ENCODE results near the gene JCHAIN. TPM values are rescaled to one million over a fixed set of nuclear protein-coding genes. Genes with fewer than 3 reads are reported as not detected.

The JCHAIN gene
- total and polyA plus RNA-seq, 2 of the 8 experiments (the other 6 are each of a cell fraction or from before 2014, with no cell fraction given): not detected

GRCh38 chr4:70607334-70607853 is 58.9 kb downstream of the JCHAIN start (continued):
- TF ChIP-seq ATF2 (IDR thresholded peaks at IDR 0.05; ENCODE audit: low read length) (no peak), JUND (IDR thresholded peaks at IDR 0.05; ENCODE audit: low read length) (no peak), SP1 (IDR thresholded peaks at IDR 0.05; ENCODE audit: low read depth, low read length) (no peak), SIN3A (conservative IDR thresholded peaks at IDR 0.05 in 1 of 2, IDR thresholded peaks at IDR 0.05 in 1 of 2; ENCODE audit: low read depth in 1 of 2, low read length in 2 of 2) (no peak), NRF1 (IDR thresholded peaks at IDR 0.05; ENCODE audit: low read depth, low read length) (no peak), POLR2AphosphoS5 (IDR thresholded peaks at IDR 0.05; ENCODE audit: low read depth, low read length) (no peak)
- TF ChIP-seq, protein P1, sequence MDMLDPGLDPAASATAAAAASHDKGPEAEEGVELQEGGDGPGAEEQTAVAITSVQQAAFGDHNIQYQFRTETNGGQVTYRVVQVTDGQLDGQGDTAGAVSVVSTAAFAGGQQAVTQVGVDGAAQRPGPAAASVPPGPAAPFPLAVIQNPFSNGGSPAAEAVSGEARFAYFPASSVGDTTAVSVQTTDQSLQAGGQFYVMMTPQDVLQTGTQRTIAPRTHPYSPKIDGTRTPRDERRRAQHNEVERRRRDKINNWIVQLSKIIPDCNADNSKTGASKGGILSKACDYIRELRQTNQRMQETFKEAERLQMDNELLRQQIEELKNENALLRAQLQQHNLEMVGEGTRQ (IDR thresholded peaks at IDR 0.05; ENCODE audit: low read length): no peak

All from H1 (cell line).